IMR-90 (cell line): Measurements from ENCODE around the gene INPP5A.

Experiments used
- CEBPB ChIP-seq: IDR thresholded peaks from 2 replicates; pipeline ENCODE4 v1.6.1; 2012; ENCODE audit warnings: low read depth, low read length, improper control_type of control experiment
- CHD1 ChIP-seq: IDR thresholded peaks from 2 replicates; pipeline ENCODE4 v1.6.1; 2012; ENCODE audit warnings: low read depth, low read length, improper control_type of control experiment
- CTCF ChIP-seq: conservative IDR thresholded peaks from 2 replicates; pipeline ENCODE4 v1.5.1; 2012; ENCODE audit warnings: mild to moderate bottlenecking, low read depth, low read length, improper control_type of control experiment
- FOS ChIP-seq: fragments of 150-350 bp; IDR thresholded peaks from 2 replicates; pipeline ENCODE4 v1.6.1; 2016; ENCODE audit warnings: low read depth, low read length
- MAFK ChIP-seq: IDR thresholded peaks from 2 replicates; pipeline ENCODE4 v1.6.1; 2012; ENCODE audit warnings: low read depth, low read length, improper control_type of control experiment
- MXI1 ChIP-seq: IDR thresholded peaks from 2 replicates; pipeline ENCODE4 v1.6.1; 2012; ENCODE audit warnings: low read depth, mild to moderate bottlenecking, low read length, moderate library complexity, borderline replicate concordance
- NFE2L2 ChIP-seq: fragments of 150-350 bp; IDR thresholded peaks from 2 replicates; pipeline ENCODE4 v1.6.1; 2016; ENCODE audit warnings: low read depth, mild to moderate bottlenecking, low read length
- POLR2A ChIP-seq: IDR thresholded peaks from 2 replicates; pipeline ENCODE4 v1.6.1; 2012; ENCODE audit warnings: mild to moderate bottlenecking, low read depth, low read length
- RAD21 ChIP-seq: IDR thresholded peaks from 2 replicates; pipeline ENCODE4 v1.6.1; 2012; ENCODE audit warnings: low read length, improper control_type of control experiment
- RCOR1 ChIP-seq: IDR thresholded peaks from 2 replicates; pipeline ENCODE4 v1.6.1; 2012; ENCODE audit warnings: mild to moderate bottlenecking, low read length, improper control_type of control experiment; ENCODE audit not compliant: insufficient replicate concordance
- RFX5 ChIP-seq: IDR thresholded peaks from 2 replicates; pipeline ENCODE4 v1.8.0; 2012; ENCODE audit warnings: low read depth, mild to moderate bottlenecking, low read length, moderate library complexity
- SMC3 ChIP-seq: fragments of 150-350 bp; IDR thresholded peaks from 2 replicates; pipeline ENCODE4 v1.6.1; 2016; ENCODE audit warnings: low read depth, mild to moderate bottlenecking, antibody characterized with exemption, low read length, moderate library complexity
- TF ChIP-seq, protein P1 (sequence below): fragments of 150-350 bp; IDR thresholded peaks from 2 replicates; pipeline ENCODE4 v1.6.1; 2017; ENCODE audit warnings: mild to moderate bottlenecking, antibody characterized with exemption, low read length, low read depth
- TF ChIP-seq, protein P2 (sequence below): fragments of 150-350 bp; IDR thresholded peaks from 2 replicates; pipeline ENCODE4 v1.6.1; 2016; ENCODE audit warnings: low read depth, mild to moderate bottlenecking, low read length, moderate library complexity, borderline replicate concordance

- TF ChIP-seq POLR2A = no peak
- TF ChIP-seq CTCF = no peak
- no peak for TF ChIP-seq RCOR1
- no peak for TF ChIP-seq FOS
- TF ChIP-seq, protein P1, sequence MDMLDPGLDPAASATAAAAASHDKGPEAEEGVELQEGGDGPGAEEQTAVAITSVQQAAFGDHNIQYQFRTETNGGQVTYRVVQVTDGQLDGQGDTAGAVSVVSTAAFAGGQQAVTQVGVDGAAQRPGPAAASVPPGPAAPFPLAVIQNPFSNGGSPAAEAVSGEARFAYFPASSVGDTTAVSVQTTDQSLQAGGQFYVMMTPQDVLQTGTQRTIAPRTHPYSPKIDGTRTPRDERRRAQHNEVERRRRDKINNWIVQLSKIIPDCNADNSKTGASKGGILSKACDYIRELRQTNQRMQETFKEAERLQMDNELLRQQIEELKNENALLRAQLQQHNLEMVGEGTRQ = no peak
- TF ChIP-seq MAFK = no peak
- TF ChIP-seq MXI1 = no peak
- TF ChIP-seq, protein P2, sequence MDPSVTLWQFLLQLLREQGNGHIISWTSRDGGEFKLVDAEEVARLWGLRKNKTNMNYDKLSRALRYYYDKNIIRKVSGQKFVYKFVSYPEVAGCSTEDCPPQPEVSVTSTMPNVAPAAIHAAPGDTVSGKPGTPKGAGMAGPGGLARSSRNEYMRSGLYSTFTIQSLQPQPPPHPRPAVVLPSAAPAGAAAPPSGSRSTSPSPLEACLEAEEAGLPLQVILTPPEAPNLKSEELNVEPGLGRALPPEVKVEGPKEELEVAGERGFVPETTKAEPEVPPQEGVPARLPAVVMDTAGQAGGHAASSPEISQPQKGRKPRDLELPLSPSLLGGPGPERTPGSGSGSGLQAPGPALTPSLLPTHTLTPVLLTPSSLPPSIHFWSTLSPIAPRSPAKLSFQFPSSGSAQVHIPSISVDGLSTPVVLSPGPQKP = no peak
- no peak for TF ChIP-seq NFE2L2
- TF ChIP-seq CEBPB = no peak
- no peak for TF ChIP-seq RAD21
- TF ChIP-seq CHD1 = no peak
- TF ChIP-seq SMC3 = no peak
- no peak for TF ChIP-seq RFX5
Measured at GRCh38 chr10:132588301-132589013, 50.9 kb downstream of the INPP5A start.
